Measurements from ENCODE around the gene PAPOLB.

The PAPOLB gene

GRCh38 chr7:4886671-4887070, 24.8 kb upstream of the PAPOLB start:
- no peaks in the 10 kb centered on the region for H3K9me3 ChIP-seq (ENCODE audit: control insufficient read depth, insufficient read depth, low read length)
- H3K4me3 ChIP-seq (ENCODE audit: low read depth, low read length) = no peak overlapping the region
- H3K4me1 ChIP-seq (ENCODE audit: control insufficient read depth, insufficient read depth, low read length) = no peaks in the 10 kb centered on the region
- no peaks in the 10 kb centered on the region for H3K27me3 ChIP-seq (ENCODE audit: control insufficient read depth, insufficient read depth, low read length)
- no peaks in the 10 kb centered on the region for H3K36me3 ChIP-seq (ENCODE audit: control insufficient read depth, insufficient read depth, low read length)
- H3K9ac ChIP-seq (ENCODE audit: low read depth, low read length) = no peak overlapping the region

- Histone ChIP-seq H3K9me3 (ENCODE audit: control insufficient read depth, insufficient read depth, low read length) (no peaks in the 10 kb centered on the region), H3K9ac (ENCODE audit: low read depth, low read length) (no peak overlapping the region), H3K36me3 (ENCODE audit: control insufficient read depth, insufficient read depth, low read length) (no peaks in the 10 kb centered on the region), H3K4me1 (ENCODE audit: control insufficient read depth, insufficient read depth, low read length) (no peaks in the 10 kb centered on the region), H3K27me3 (ENCODE audit: control insufficient read depth, insufficient read depth, low read length) (no peaks in the 10 kb centered on the region), H3K4me3 (ENCODE audit: low read depth, low read length) (no peak overlapping the region)
These were observed 23.5 kb upstream of the PAPOLB start for GRCh38 chr7:4885317-4885807.

- no peaks in the 10 kb centered on the region for H3K9me3 ChIP-seq (ENCODE audit: control insufficient read depth, insufficient read depth, low read length)
- no peak overlapping the region for H3K9ac ChIP-seq (ENCODE audit: low read depth, low read length)
- H3K4me1 ChIP-seq (ENCODE audit: control insufficient read depth, insufficient read depth, low read length) = no peaks in the 10 kb centered on the region
- H3K36me3 ChIP-seq (ENCODE audit: control insufficient read depth, insufficient read depth, low read length) = no peaks in the 10 kb centered on the region
- H3K27me3 ChIP-seq (ENCODE audit: control insufficient read depth, insufficient read depth, low read length) = no peaks in the 10 kb centered on the region
- no peak overlapping the region for H3K4me3 ChIP-seq (ENCODE audit: low read depth, low read length)
These were observed 22.3 kb upstream of the PAPOLB start for GRCh38 chr7:4884164-4884563.

- Histone ChIP-seq H3K27me3 (ENCODE audit: control insufficient read depth, insufficient read depth, low read length) (no peaks in the 10 kb centered on the region), H3K4me1 (ENCODE audit: control insufficient read depth, insufficient read depth, low read length) (no peaks in the 10 kb centered on the region), H3K9ac (ENCODE audit: low read depth, low read length) (no peak within 1 kb of the TSS), H3K9me3 (ENCODE audit: control insufficient read depth, insufficient read depth, low read length) (no peaks in the 10 kb centered on the region), H3K4me3 (ENCODE audit: low read depth, low read length) (peak within 1 kb of the TSS; percentile 58), H3K36me3 (ENCODE audit: control insufficient read depth, insufficient read depth, low read length) (no peaks in the 10 kb centered on the region)
These were observed 21.7 kb upstream of the PAPOLB start, which contains the start of gene RADIL for GRCh38 chr7:4883372-4884144. Gene RADIL, minus strand, starts transcription at chr7:4883716. Its CDS starts 5,577 bp downstream, at chr7:4878139.

GRCh38 chr7:4883033-4883371, 21.2 kb upstream of the PAPOLB start:
- Histone ChIP-seq H3K9me3 (ENCODE audit: control insufficient read depth, insufficient read depth, low read length) (no peaks in the 10 kb centered on the region), H3K4me1 (ENCODE audit: control insufficient read depth, insufficient read depth, low read length) (no peaks in the 10 kb centered on the region), H3K4me3 (ENCODE audit: low read depth, low read length) (peak overlapping the region; percentile 58), H3K27me3 (ENCODE audit: control insufficient read depth, insufficient read depth, low read length) (no peaks in the 10 kb centered on the region), H3K36me3 (ENCODE audit: control insufficient read depth, insufficient read depth, low read length) (no peaks in the 10 kb centered on the region), H3K9ac (ENCODE audit: low read depth, low read length) (no peak overlapping the region)

- no peaks in the 10 kb centered on the region for H3K27me3 ChIP-seq (ENCODE audit: control insufficient read depth, insufficient read depth, low read length)
- H3K9ac ChIP-seq (ENCODE audit: low read depth, low read length) = no peak overlapping the region
- H3K36me3 ChIP-seq (ENCODE audit: control insufficient read depth, insufficient read depth, low read length) = peaks cover 3% of the 10 kb centered on the region
- no peaks in the 10 kb centered on the region for H3K9me3 ChIP-seq (ENCODE audit: control insufficient read depth, insufficient read depth, low read length)
- H3K4me1 ChIP-seq (ENCODE audit: control insufficient read depth, insufficient read depth, low read length) = no peaks in the 10 kb centered on the region
- H3K4me3 ChIP-seq (ENCODE audit: low read depth, low read length) = peak overlapping the region; percentile 58
These were observed 20.6 kb upstream of the PAPOLB start for GRCh38 chr7:4882169-4883032.

GRCh38 chr7:4880218-4880617, 18.4 kb upstream of the PAPOLB start:
- no peaks in the 10 kb centered on the region for H3K9me3 ChIP-seq (ENCODE audit: control insufficient read depth, insufficient read depth, low read length)
- no peaks in the 10 kb centered on the region for H3K27me3 ChIP-seq (ENCODE audit: control insufficient read depth, insufficient read depth, low read length)
- H3K9ac ChIP-seq (ENCODE audit: low read depth, low read length) = no peak overlapping the region
- H3K36me3 ChIP-seq (ENCODE audit: control insufficient read depth, insufficient read depth, low read length) = peaks cover 3% of the 10 kb centered on the region
- no peak overlapping the region for H3K4me3 ChIP-seq (ENCODE audit: low read depth, low read length)
- no peaks in the 10 kb centered on the region for H3K4me1 ChIP-seq (ENCODE audit: control insufficient read depth, insufficient read depth, low read length)

- Histone ChIP-seq H3K4me1 (ENCODE audit: control insufficient read depth, insufficient read depth, low read length) (no peaks in the 10 kb centered on the region), H3K4me3 (ENCODE audit: low read depth, low read length) (no peak overlapping the region), H3K9ac (ENCODE audit: low read depth, low read length) (no peak overlapping the region), H3K36me3 (ENCODE audit: control insufficient read depth, insufficient read depth, low read length) (peaks cover 3% of the 10 kb centered on the region), H3K27me3 (ENCODE audit: control insufficient read depth, insufficient read depth, low read length) (no peaks in the 10 kb centered on the region), H3K9me3 (ENCODE audit: control insufficient read depth, insufficient read depth, low read length) (no peaks in the 10 kb centered on the region)
These were observed 17.7 kb upstream of the PAPOLB start for GRCh38 chr7:4879396-4880081.

GRCh38 chr7:4878336-4879335, 16.8 kb upstream of the PAPOLB start:
- Histone ChIP-seq H3K9ac (ENCODE audit: low read depth, low read length) (no peak overlapping the region), H3K27me3 (ENCODE audit: control insufficient read depth, insufficient read depth, low read length) (no peaks in the 10 kb centered on the region), H3K9me3 (ENCODE audit: control insufficient read depth, insufficient read depth, low read length) (no peaks in the 10 kb centered on the region), H3K4me1 (ENCODE audit: control insufficient read depth, insufficient read depth, low read length) (no peaks in the 10 kb centered on the region), H3K4me3 (ENCODE audit: low read depth, low read length) (no peak overlapping the region), H3K36me3 (ENCODE audit: control insufficient read depth, insufficient read depth, low read length) (peaks cover 3% of the 10 kb centered on the region)

- no peaks in the 10 kb centered on the region for H3K27me3 ChIP-seq (ENCODE audit: control insufficient read depth, insufficient read depth, low read length)
- peaks cover 3% of the 10 kb centered on the region for H3K36me3 ChIP-seq (ENCODE audit: control insufficient read depth, insufficient read depth, low read length)
- H3K4me1 ChIP-seq (ENCODE audit: control insufficient read depth, insufficient read depth, low read length) = no peaks in the 10 kb centered on the region
- no peaks in the 10 kb centered on the region for H3K9me3 ChIP-seq (ENCODE audit: control insufficient read depth, insufficient read depth, low read length)
- H3K4me3 ChIP-seq (ENCODE audit: low read depth, low read length) = no peak overlapping the region
- no peak overlapping the region for H3K9ac ChIP-seq (ENCODE audit: low read depth, low read length)
These were observed 14.8 kb upstream of the PAPOLB start for GRCh38 chr7:4876586-4876985.

GRCh38 chr7:4875391-4875790, 13.6 kb upstream of the PAPOLB start:
- H3K4me3 ChIP-seq (ENCODE audit: low read depth, low read length) = no peak overlapping the region
- no peaks in the 10 kb centered on the region for H3K9me3 ChIP-seq (ENCODE audit: control insufficient read depth, insufficient read depth, low read length)
- H3K36me3 ChIP-seq (ENCODE audit: control insufficient read depth, insufficient read depth, low read length) = peaks cover 3% of the 10 kb centered on the region
- no peaks in the 10 kb centered on the region for H3K4me1 ChIP-seq (ENCODE audit: control insufficient read depth, insufficient read depth, low read length)
- no peak overlapping the region for H3K9ac ChIP-seq (ENCODE audit: low read depth, low read length)
- H3K27me3 ChIP-seq (ENCODE audit: control insufficient read depth, insufficient read depth, low read length) = no peaks in the 10 kb centered on the region
